Stimulated activated CD8-positive, alpha-beta memory T cell treated with anti-CD3 and anti-CD28 coated beads, Interleukin-7, amount 100 ng/mL, for 1 hour (primary cell): ENCODE data around the gene SLC9A6.
"Not testable (repeated sequence)": the region's sequence is repeated elsewhere in the genome, so short reads cannot be mapped to it uniquely, and the experiment has no call there.

Source experiments
- DNase-seq, 2 donors: peaks; one replicate each; pipeline ENCODE4 v3.0.0-alpha.2; 2020; ENCODE audit warnings: low read depth in 2 of 2

The SLC9A6 gene

DNA sequence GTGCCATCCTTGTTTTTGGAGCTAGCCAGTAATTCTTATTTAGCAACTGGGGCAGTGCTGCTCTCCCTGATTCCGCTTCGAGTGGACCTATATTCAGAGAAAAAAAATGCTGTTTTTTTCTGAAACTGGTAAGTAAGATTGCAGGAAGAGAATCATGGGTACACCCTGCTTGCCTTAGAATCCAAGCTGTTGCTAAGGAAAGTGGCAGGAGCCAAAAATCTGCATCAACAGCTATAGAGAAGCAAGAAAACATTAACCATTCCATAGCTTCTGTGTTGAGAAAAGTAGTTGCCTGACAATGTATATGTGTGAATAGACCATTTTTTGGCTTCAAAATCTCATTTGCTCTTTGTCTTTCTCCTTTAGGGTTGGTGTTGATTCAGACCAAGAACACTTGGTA is 44.5 kb downstream of the SLC9A6 start:
- DNase-seq: no peak

DNA sequence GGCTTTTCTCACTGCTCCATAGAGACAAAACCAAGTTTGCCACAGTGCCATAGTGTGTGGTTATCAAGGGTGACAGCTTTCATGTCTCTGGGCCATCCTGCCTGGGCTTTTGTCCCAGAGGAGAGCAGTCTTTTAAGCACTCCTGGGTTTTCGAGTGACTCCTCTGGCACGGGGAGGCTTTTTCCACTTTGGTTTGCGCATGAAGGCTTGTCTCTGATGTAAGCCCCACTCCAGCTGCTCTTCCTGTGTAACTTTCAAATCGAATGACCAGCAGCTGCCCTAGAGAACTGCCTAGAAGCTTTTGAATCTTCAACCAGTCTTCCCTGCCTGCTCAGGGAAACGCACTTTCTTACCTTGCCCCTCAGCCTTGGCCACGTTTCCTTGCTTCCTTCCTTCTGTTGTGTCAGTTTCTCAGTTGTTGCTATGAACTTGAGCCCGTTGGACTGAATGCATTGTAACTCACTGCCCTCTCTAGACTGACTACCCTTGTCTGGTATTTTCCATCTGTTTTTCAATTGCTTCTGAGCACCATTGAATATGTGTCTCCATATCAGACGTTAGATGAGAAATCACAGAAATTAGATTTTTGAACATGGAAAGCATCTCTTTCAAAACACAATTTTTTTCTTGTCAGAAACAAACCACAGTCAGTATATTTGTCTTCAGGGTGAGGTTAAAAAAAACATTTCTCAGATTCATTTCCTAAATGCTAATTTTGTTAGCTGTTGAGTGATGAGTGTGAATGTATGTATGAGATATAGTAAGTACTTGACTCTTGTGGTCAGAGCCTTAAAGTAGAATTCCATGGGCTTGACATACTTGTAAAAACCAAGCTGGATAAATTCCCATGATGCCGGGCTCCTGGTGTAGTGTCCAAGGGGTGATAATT is 45.3 kb downstream of the SLC9A6 start:
- DNase-seq: no peak

DNA sequence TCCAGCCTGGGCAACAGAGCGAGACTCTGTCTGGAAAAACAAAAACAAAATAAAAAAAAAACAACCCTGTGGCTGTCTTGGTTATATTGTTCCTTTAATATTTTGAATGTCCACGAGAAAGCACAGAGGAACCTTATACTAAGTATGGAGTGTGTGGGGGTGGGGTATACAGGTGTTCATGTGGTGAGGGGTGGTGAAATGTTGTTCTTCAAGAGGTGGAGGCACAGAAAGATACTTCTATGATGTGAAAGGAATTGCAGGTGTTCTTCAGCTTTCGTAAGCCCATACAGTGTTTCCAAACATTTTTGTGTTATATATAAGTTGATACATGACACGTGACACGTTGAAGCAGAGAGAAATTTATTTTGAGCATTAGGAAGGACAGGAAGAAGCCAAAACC is 46.4 kb downstream of the SLC9A6 start:
- DNase-seq: no peak

DNA sequence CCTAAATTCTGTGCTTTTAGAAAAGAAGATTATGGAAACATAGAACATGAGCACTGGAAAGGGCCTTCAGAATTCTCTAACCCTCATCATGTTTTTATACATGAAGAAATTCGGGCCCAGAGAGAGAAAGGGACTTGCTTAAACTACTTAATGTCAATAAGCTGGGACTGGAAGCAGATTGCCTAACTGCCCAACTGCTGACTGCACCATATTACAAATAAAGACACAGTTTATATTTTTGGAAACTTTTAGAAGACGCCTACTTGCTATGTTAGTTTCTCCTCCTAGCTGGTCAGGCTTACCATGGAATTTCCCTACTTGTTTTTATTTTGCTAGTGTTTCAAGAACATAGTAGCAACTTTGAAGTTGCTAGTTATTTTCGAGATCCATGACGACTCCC is 47.1 kb downstream of the SLC9A6 start:
- no peak for DNase-seq

DNA sequence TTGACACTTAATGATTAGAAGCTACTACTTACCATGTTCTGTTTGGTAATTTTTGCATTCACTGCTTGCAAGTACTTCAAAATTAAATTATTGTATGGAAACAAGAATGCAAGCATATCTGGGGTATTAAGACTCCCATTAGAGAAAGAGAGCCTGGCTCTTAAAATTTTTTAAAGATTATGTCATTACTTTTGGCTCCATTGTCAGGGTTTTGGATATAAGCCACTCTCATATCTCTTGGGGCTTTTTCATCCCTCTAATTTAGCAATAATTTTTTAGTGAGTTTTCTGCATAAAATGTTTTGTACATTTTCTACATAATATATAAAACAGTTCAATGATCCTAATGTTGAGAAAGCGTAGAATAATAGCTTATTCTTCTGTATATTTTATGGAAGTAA is 49.4 kb downstream of the SLC9A6 start:
- no peak for DNase-seq

DNA sequence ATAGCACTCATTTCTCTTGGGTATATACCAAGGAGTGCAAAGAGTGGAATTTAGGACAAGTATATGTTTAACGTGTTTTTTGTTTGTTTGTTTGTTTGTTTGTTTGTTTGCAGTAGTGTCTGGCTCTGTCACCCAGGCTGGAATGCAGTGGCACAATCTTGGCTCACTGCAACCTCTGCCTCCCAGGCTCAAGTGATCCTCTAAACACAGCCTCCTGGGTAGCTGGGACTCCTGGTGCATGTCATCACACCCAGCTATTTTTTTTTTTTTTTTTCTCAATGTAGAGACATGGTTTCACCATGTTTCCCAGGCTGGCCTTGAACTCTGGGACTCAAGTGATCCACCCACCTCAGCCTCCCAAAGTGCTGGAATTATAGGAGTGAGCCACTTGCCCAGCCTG is 50.4 kb downstream of the SLC9A6 start:
- no peak for DNase-seq

DNA sequence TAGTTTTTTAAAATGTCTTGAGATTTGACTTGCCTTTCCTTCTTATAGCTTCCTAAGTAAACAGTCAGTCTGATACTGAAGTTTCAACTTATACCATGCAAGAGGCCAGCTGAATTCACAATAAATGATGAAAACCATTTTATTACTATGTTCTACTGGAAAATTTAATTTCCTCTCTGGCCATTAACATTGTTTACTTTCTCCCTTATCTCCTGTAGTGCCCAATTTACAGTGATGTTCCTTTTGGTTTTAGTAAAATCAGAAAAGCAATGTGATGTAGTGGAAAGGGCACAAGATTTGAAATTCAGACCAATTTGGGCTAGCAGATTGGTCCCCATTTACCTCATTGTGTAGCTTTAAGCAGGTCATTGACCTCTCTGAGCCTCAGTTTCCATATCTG is 54.2 kb downstream of the SLC9A6 start:
- no peak for DNase-seq

DNA sequence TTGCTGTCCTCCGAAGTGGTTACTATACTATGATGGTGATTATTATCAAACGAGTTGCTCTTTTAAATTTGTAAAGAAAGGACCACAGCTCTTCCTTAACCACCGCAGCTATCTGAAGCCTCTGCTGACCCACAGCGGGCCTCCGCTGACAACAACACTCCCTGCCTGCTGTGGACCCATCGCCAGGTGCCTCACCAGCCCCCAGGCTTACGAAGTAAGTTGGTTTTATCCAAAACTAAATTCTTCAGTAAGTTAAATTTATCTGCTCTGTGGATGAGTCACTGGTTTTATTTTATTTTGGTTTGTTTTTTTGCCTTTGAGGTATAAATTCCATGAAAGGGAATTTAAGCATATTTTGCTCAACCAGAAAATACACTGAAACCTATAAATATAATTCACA is 54.7 kb downstream of the SLC9A6 start:
- DNase-seq: no peak

DNA sequence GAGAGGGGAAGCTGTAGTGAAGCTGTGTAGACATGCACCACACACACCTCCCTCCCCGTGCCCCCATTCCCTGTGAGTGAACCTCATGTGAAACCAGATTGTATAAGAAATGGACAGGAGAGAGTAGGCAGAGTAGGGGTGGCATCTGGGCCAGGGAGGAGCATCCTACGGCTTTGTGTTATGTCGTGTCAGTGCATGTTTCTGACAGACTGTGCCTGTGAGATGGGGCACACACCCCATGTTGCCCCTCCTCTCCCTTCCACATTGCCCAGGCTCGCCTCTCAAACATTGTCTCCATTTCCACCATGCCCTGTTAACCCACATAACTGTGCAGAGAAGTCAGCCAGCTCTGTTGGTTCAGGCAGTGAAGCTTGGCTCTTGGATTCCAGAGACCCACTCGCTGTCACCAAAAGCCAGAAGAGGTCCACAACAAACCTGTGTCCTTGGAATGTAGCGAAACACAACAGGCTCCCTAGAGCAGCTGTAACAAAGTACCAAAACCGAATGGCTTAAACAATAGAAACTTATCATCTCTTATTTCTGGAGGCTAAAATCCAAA is 56.1 kb downstream of the SLC9A6 start:
- DNase-seq: no peak

DNA sequence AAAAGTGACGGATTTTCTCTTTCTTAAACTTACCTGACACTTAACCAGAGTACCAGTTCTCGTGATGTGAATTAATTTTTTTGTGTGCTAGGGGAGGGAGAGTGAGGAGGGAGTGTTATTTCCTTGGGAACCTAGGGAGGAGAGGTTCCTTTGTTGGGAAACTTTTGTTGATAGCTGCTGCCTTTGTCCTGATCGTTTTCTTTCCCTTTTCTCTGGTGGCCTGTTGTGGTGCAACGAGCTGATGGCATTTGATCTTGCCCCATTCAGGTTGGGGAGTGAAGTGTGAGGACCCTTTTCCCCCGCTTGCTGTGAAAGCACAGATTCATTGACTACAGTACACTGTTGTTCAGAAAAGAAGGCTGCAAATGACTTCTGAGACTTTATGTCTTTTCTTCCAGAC is 59.8 kb downstream of the SLC9A6 start:
- DNase-seq: no peak

DNA sequence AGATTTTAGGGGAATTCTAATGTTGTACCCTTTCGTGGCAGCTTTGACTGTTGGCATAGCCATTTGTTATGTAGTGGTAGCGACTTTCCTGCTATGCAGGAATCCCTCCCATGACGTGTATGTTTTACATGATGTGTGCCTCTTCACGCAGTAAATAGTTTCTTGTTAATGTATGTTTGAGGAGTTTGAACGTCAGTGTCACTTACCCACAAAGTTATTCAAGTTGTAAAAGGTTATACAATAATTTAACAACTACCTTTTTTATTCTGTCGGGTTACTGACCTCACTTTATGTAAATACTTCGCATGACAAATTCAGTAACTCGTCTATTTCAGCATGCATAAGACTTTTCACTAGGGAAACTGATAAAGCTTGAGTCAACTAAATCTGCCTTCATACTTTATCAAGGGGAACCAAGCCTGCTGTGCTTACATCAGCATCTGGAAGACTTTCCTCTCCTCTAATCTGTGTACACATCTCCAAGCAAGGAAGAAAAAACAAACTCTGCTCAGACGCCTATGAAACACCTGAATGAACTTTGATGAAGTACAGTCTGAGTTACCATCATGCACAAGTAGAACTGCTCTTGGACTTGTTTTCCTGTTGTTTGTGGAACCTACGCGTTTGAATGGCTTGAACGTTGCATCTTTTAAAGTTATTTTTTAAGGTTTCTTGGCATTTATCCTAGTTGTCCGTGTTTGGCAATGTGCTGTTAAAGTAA is 61.2 kb downstream of the SLC9A6 start:
- DNase-seq: no peak

DNA sequence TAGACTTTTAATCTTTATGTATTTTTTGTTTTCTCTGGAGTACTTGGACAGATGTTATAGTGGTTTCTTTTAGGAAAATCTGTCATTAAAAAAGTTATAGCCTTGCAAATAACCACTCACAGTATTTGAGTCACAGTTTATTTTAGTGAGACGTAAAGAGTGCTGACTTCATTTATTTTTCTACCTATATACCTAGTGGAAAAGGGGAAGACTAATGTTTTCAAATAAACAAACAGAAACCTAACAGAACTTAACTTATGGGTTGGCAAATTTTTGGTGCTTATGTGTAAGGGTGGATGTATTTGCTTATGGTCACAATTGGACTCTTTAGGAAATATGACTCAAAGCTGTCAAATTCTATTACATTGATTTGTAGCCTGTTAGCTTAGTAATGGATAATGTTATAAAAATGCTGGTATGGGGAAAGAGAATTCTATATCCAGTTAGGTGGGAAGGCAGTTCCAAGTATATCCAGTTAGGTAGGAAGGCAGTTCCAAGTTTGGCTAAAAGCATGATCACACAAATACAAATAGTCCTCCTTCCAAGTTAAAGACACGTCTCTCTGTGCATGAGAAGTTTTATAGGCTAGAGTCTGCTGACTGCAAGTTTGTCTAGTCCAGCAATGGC is 61.9 kb downstream of the SLC9A6 start:
- no peak for DNase-seq

DNA sequence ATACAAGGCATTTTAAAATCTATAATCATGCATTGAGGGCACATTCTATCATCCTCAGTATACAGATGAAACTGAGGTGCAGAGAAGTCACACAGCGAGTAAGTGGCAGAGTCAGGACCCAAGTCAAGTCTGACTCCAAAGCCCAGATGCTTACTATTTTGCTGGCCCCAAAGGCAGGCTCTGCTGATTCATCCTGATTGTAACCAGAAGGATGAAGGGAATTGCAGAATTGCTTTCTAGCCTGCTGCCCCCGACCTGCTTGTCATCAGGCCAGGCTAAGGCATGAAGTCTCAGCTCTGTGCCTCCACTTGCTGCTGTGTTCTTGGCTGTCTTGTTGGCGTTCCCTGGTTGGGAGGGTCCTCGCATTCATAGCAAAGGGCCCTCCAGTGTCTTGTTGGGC is 62.7 kb downstream of the SLC9A6 start:
- no peak for DNase-seq

DNA sequence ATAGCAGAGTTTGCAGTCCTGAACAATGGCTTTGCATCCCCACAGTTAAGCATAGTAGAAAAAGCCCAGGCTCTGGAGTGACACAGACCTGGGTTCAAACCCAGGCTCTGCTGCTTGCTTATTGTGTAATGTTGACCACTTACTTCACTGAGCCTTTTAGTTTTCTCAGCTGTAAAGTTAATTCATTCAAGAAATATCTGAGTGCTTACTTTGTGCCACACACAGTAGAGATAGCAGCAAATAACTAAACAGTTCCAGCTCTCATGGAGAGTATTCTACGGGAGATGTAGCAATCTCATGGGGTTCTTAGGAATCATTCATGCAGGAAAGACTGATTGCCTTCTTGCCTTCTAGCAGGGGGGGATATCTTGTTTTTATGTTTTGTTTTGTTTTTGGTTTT is 63.2 kb downstream of the SLC9A6 start:
- DNase-seq: no peak

DNA sequence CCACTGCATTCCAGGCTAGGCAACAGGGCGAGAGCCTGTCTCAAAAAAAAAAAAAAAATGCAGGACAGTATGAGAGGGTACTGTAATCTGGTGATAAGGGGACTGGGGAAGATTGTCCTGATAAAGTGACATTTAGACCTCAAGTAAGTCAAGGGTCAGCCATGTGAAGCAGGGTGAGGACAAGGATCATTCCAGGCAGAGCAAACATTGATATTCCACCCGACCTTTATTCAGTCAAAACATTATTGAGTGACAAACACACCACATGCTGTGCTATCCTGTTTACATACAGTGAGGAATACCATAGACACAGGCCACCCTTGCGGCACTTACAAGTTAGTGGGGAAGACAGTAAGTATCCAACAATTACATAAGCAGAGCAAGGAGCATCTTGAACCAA is 64.4 kb downstream of the SLC9A6 start:
- DNase-seq: no peak

DNA sequence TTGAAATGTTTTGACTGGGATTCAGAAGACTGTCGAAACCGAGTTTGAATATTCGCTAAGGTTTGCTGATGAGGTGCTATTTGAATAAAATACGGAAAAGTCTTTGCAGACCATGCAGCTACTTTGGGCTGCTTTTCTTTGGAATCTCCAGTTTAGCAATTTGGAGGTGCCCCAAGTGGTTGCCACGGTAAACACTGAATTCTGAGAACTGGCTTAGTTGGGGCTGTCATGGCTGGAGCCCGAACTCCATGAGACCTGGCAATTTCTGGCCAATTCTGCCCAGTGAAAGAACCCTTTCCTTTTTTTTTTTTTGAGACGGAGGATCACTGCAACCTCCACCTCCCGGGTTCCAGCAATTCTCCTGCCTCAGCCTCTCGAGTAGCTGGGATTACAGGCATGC is 65.6 kb downstream of the SLC9A6 start:
- DNase-seq: not testable (repeated sequence)

DNA sequence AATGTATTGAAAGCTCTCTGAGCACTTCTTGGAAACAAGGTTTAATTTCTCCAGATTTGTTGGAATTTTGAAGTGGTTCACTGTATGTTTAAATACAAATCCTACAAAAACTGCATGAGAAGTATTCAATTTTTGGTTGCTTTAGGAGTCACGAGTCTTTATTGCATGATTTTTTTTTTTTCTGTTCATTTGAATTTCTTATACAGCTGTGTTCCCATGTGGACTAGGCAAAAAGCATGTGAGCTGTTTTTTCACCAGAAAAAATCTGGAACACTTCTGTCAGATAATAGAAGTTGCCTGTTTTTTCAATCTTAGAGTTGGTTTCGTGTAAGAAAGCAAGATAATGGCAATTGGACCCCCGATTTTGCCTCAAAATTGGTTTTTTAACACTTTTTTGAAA is 66.4 kb downstream of the SLC9A6 start:
- no peak for DNase-seq

DNA sequence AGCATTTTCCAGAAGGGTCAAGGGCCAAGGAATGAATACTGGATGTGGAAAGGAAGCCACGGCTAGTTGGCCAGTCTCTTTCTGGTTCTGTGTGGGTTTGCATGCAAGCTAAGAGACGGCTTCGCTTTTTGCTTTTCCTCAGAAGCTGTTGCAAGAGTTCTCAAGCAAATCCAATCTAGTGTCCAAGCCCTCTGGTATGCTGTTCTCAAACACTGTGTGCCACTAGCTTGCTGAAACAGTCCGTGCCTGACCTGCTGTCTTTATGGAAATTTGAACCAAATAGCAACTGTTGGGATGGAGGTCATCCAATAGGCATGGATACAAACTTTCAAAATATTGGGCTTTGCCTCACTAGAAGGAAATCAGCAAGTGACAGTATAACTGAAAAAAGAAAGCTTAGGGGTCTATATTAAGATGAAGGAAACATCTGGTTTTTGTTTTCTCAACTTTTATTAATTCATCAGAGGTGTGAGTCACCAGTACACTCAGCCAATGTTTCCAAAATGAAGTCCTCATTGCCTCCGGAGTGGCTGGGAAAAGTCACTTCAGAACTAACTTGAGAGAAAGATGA is 70.5 kb downstream of the SLC9A6 start:
- no peak for DNase-seq

DNA sequence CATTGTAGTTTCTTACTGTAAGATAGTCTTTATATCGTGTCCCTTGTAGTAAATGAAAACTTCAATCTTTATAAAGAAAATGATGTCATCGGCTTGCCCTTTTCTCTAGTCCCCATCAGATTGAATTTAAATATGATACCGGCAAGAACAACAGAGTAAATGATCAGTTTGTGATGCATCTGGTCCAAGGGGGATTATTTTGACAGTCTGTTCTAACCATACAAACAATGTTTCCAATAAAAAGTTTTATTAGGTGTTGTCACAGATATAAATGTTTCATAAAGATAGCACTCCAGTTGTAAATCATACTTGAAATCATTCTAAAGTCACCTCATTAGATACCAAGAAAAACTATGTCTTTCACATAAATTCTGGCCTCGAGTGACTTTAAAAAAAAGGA is 72.3 kb downstream of the SLC9A6 start:
- DNase-seq: no peak

DNA sequence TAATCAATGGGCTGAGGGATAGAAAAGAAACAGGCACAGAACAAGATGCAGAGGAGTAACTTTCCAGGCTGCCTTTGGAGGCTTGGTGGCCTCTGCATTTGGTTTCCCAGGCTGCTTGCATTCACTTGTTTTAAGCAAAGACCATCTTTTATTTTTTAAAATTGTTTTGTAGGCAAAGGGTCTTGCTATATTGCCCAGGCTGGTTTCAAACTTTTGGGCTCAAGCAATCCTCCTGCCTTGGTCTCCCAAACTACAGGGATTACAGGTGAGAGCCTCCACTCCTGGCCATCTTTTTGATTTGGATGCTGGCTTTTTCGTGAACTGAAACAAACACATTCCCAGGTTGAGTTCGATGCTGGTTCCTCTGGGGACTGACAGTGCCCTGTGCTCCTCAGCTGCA is 74.1 kb downstream of the SLC9A6 start:
- no peak for DNase-seq

DNA sequence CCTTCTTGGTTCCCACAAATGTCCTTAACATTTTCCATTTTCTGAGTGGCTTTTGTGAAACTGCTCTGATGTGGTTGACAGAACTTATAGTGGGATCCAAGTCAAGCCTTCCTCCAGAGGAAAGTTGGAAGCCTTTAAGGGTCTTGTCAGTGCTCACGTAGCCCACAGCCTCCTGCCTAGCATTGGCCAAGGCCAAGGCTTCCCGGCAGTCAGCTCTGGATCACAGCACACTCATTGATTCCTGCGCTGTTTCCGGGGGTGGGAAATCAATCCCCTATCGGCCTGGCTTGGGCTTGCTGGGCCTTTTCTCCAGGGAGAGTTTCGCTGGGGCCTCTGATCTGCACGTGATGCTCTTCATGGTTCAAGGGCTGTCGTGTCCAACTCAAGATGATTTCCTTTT is 76.1 kb downstream of the SLC9A6 start:
- DNase-seq: no peak

DNA sequence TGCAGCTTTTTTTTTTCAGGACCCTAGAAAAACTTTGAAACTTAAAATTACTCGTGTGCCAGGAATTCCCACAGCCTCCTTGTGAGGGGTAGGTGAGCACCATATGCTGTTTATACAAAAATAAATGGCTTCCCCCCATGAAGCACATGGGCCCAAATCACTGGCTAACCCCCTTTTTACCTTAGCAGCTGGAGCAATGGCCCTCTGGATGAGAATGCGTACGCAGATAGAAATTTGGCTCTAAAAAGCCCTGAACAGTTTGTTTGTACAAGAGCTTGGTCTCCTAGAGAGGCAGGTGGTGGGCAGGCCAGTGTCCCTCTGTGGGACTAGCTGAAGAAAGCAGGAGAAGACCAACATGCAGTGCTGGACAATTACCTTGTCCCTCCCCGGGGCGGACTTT is 76.5 kb downstream of the SLC9A6 start:
- no peak for DNase-seq
